Measurements from ENCODE around the gene FARSB.

The FARSB gene

DNA sequence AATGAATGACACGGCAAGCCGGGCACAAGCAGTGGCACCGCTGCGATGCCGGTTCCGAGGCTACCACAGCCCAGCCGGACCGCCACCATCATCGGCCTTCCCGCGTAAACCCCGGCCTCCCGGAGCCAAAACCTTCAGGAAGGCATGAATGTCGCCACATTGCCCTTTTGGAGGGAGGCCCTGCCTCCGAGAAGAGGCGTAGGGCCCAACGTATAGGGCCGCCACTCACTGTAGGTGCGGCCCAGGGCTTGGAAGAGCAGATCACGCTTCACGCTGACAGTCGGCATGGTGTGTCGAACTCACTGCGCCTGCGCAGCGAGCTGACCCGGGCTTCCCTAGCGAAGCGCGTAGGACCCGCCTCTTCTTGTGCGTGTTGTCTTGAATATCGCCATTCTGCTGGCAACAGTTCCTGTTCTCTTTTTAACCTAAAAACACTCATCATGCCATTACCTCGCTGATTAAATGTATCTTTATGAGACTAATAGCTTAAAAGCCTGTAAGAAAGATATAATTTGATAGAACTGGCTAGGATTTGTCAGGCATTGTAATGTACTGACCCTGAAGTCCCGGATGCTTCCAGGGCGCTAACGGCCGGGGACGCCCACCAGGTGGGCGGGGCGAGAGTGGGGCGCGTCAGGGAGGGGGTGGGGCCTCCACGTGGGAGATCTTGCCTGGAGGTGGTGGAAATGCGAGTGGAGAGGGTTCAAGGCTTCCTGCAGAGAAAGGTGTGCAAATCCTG is at the start of gene FARSB:
FARSB (minus strand) TSS at position 306 of the 739 bp plus-strand sequence; CDS start at position 287, 19 bp downstream.
- TF ChIP-seq, protein P1, sequence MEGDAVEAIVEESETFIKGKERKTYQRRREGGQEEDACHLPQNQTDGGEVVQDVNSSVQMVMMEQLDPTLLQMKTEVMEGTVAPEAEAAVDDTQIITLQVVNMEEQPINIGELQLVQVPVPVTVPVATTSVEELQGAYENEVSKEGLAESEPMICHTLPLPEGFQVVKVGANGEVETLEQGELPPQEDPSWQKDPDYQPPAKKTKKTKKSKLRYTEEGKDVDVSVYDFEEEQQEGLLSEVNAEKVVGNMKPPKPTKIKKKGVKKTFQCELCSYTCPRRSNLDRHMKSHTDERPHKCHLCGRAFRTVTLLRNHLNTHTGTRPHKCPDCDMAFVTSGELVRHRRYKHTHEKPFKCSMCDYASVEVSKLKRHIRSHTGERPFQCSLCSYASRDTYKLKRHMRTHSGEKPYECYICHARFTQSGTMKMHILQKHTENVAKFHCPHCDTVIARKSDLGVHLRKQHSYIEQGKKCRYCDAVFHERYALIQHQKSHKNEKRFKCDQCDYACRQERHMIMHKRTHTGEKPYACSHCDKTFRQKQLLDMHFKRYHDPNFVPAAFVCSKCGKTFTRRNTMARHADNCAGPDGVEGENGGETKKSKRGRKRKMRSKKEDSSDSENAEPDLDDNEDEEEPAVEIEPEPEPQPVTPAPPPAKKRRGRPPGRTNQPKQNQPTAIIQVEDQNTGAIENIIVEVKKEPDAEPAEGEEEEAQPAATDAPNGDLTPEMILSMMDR (IDR thresholded peaks at IDR 0.05): no peak

DNA sequence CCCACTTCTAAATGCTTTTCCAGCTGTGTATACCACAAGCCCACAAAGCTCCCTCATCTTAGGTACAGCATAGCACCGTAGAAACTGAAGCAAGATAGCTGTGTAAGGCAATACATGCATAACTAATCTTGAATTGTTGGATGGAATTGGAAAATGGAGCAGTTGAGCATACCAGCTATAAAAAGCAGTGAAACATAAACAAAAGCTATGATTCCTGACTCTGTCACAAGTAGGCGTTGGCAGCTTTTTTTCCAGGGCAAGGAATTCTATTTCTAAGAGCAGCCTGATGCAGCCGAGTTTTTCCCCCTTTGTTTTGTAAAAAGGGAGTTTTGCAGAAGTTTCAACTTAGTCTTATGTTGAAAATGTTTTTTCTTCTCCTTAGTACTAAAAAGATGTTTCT is 48.0 kb upstream of the FARSB start:
- TF ChIP-seq, protein P1 (IDR thresholded peaks at IDR 0.05): no peak

DNA sequence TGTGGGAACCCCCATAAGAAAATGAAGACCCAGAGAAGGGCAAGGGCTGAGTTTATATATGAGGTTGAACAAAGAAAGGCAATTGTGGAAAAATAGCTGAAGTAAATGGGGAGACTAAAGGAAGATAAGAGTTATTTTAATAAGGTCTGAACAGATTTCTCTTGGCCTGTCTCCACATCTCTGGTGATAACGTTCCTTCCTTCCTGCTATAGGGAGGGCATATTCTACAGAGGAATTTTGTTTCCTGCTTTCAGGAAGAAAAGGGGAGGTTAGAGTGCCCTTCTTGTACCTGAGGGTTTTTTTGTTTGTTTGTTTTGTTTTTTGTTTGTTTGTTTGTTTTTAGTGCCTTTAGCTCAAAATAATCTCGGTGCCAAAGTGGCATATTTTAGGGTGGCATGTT is 47.2 kb upstream of the FARSB start:
- TF ChIP-seq, protein P1 (IDR thresholded peaks at IDR 0.05): no peak

GRCh38 chr2:222701721-222702131 is 45.8 kb upstream of the FARSB start:
- TF ChIP-seq, protein P1 (IDR thresholded peaks at IDR 0.05): no peak

DNA sequence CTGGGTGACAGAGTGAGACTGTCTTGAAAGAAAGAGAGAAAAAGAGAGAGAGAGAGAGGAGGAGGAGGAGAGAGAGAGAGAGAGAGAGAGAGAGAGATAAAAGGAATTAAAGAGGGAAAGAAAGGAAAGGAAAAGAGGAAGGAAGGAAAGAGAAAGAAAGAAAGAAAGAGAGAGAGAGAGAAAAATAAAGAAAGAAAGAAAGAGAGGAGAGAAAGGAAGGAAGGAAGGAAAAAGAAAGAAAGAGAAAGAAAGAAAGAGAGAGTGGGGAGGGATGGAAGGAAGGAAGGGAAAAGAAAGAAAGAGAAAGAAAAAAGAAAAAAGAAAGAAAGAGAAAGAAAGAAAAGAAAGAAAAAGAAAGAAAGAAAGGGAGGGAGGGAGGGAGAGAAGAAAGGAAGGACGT is 45.3 kb upstream of the FARSB start:
- TF ChIP-seq, protein P1 (IDR thresholded peaks at IDR 0.05): no peak

DNA sequence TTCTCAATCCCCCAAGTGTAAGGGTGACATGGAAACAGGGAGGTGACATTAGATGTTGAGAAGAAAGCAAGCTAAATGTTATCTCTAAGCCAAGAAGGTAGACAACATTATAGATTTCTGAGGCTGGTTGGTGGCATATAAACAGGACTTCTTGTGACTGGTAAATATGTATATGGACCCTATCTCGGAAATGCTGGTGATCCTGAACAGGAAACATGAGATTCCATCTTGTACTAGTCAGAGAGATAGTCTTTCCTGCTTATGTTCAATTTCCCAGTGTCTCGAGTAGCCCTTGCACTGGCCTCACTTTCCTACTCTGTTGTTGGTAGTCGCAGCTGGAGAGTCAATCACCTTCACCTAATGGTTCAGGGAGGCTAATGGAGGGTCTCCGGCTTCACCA is 42.4 kb upstream of the FARSB start:
- TF ChIP-seq, protein P1 (IDR thresholded peaks at IDR 0.05): no peak

- TF ChIP-seq, protein P1 (IDR thresholded peaks at IDR 0.05): peak; percentile 35; the same call in 1 of the 2 replicates
These were observed 37.9 kb upstream of the FARSB start for GRCh38 chr2:222693837-222694236.

Measured in LNCAP (cell line).